GM12878 (cell line): ENCODE measurements around the gene PRKAR2B.
"Not testable (repeated sequence)": the region's sequence is repeated elsewhere in the genome, so short reads cannot be mapped to it uniquely, and the experiment has no call there.

ENCODE experiments used
- CTCF ChIP-seq, 3 experiments: IDR thresholded peaks in 2 of 3; conservative IDR thresholded peaks in 1 of 3; 2 replicates each; pipeline ENCODE4 v1.5.1; 2011; ENCODE audit warnings: low read depth in 3 of 3, low read length in 3 of 3, mild to moderate bottlenecking in 3 of 3, control low read depth in 2 of 3, moderate library complexity in 2 of 3, inconsistent platforms in 1 of 3, mixed read lengths in 1 of 3; ENCODE audit not compliant: control insufficient read depth in 2 of 3, insufficient read depth in 1 of 3; ENCODE audit errors: extremely low read depth in 1 of 3
- NBN ChIP-seq: fragments of 450-650 bp; IDR thresholded peaks from 2 replicates; pipeline ENCODE4 v1.6.1; 2016
- TF ChIP-seq, protein P1 (sequence below): IDR thresholded peaks from 2 replicates; pipeline ENCODE4 v1.6.1; 2012; ENCODE audit warnings: low read depth, low read length, improper control_type of control experiment

GRCh38 chr7:107093671-107094070 is 49.2 kb downstream of the PRKAR2B start:
- TF ChIP-seq NBN; CTCF (IDR thresholded peaks at IDR 0.05 in 2 of 3, conservative IDR thresholded peaks at IDR 0.05 in 1 of 3; ENCODE audit: control insufficient read depth in 2 of 3, extremely low read depth in 1 of 3, insufficient read depth in 1 of 3, low read depth in 3 of 3, low read length in 3 of 3): not testable (repeated sequence)
- TF ChIP-seq, protein P1, sequence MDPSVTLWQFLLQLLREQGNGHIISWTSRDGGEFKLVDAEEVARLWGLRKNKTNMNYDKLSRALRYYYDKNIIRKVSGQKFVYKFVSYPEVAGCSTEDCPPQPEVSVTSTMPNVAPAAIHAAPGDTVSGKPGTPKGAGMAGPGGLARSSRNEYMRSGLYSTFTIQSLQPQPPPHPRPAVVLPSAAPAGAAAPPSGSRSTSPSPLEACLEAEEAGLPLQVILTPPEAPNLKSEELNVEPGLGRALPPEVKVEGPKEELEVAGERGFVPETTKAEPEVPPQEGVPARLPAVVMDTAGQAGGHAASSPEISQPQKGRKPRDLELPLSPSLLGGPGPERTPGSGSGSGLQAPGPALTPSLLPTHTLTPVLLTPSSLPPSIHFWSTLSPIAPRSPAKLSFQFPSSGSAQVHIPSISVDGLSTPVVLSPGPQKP, result not testable (repeated sequence)
